GM21737 (cell line): ENCODE data around the gene KLF12.

ENCODE experiments used
- ATAC-seq: cut with Tn5 transposase; IDR thresholded peaks from one replicate; pipeline ENCODE4 v1.9.1; 2021; ENCODE audit warnings: mild to moderate bottlenecking, moderate library complexity; ENCODE audit not compliant: unreplicated experiment

KLF12 gene

GRCh38 chr13:74134221-74134776 lies at the start of gene KLF12:
KLF12 (minus strand) TSS chr13:74134404.
- peak; percentile 61 for ATAC-seq

GRCh38 chr13:74182491-74182890 lies 48.3 kb upstream of the KLF12 start:
- no peak for ATAC-seq

GRCh38 chr13:74174810-74175209 lies 40.6 kb upstream of the KLF12 start:
- ATAC-seq: no peak

- ATAC-seq: no peak
These were observed 39.6 kb upstream of the KLF12 start for GRCh38 chr13:74173822-74174221.

GRCh38 chr13:74171641-74172040 lies 37.4 kb upstream of the KLF12 start:
- no peak for ATAC-seq

- ATAC-seq: no peak
These were observed 35.5 kb upstream of the KLF12 start for GRCh38 chr13:74169676-74170075.

GRCh38 chr13:74168263-74168675 lies 34.1 kb upstream of the KLF12 start:
- ATAC-seq: no peak

- ATAC-seq: no peak
These were observed 32.2 kb upstream of the KLF12 start for GRCh38 chr13:74166261-74167004.

- ATAC-seq: no peak
These were observed 28.6 kb upstream of the KLF12 start for GRCh38 chr13:74162782-74163181.

GRCh38 chr13:74162135-74162534 lies 27.9 kb upstream of the KLF12 start:
- ATAC-seq: no peak

- no peak for ATAC-seq
These were observed 24.6 kb upstream of the KLF12 start for GRCh38 chr13:74158571-74159352.

- ATAC-seq: no peak
These were observed 23.8 kb upstream of the KLF12 start for GRCh38 chr13:74158028-74158427.

- ATAC-seq: no peak
These were observed 20.8 kb upstream of the KLF12 start for GRCh38 chr13:74154981-74155380.

GRCh38 chr13:74153316-74153715 lies 19.1 kb upstream of the KLF12 start:
- no peak for ATAC-seq

- no peak for ATAC-seq
These were observed 17.7 kb upstream of the KLF12 start for GRCh38 chr13:74151859-74152258.

GRCh38 chr13:74148352-74148751 lies 14.1 kb upstream of the KLF12 start:
- ATAC-seq: no peak

GRCh38 chr13:74145249-74145975 lies 11.2 kb upstream of the KLF12 start:
- ATAC-seq: no peak

GRCh38 chr13:74144269-74144668 lies 10.1 kb upstream of the KLF12 start:
- no peak for ATAC-seq

GRCh38 chr13:74142257-74142656 lies 8.1 kb upstream of the KLF12 start:
- ATAC-seq: no peak

GRCh38 chr13:74138241-74138640 lies 4.0 kb upstream of the KLF12 start:
- no peak for ATAC-seq

GRCh38 chr13:74136084-74136658 lies 2.0 kb upstream of the KLF12 start:
- ATAC-seq: no peak
